HG03280 (cell line): ENCODE measurements around the gene PRKCZ.
"Not testable (repeated sequence)": the region's sequence is repeated elsewhere in the genome, so short reads cannot be mapped to it uniquely, and the experiment has no call there.

Experiments used
- ATAC-seq: cut with Tn5 transposase; IDR thresholded peaks from one replicate; pipeline ENCODE4 v1.9.1; 2021; ENCODE audit warnings: mild to moderate bottlenecking, moderate library complexity; ENCODE audit not compliant: unreplicated experiment

Gene PRKCZ

DNA sequence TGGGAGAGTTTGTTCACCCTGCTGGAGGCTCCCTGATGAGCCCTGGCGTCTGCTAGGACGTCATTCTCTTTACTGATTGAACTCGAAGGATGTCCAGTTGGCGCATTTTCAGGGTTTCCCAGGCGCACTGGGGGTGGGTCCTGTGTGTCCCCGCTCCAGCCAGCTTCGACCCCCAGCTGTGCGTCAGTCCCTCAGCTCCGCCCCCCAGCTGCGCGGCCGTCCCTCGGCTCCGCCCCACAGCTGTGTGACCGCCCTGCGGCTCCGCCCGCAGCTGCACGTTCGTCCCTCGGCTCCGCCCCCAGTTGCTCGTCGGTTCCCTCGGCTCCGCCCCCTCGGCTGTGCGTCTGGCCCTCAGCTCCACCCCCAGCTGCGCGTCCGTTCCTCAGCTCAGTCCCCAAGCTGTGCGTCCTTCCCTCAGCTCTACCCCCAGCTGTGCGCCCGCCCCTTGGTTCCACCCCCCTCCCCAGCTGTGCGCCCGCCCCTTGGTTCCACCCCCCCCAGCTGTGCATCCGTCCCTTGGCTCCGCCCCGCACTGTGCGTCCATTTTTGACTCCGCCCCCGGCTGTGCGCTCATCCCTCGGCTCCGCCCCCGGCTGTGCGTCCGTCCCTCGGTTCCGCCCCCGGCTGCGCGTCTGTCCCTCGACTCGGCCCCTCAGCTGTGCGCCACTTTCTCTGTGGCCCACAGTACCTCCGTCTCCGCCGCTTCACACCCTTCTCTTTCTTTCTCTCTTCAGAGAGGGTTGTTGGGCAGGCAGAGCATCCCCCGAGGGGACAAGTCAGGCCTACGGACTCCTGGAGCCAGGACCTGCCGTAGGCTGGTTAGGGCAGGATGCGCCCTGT, 83.0 kb downstream of the PRKCZ start:
- ATAC-seq: peak; percentile 91

DNA sequence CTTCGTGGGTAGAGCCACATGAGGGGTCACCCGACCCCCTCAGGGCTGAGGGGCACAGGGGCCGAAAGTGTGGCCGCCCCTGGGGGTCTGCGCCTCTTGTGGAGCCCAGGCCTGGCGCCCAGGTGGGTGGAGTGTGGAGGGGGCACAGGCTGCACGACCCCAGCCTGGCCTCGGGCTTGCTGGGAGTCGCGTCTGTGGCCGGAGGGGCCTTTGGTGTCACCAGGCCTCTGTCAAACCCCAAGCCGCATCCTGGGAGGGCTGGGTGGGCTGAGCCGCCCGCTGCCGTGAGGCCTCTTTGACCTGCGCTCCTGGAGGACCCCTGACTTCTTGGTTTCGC, 83.6 kb downstream of the PRKCZ start:
- no peak for ATAC-seq

DNA sequence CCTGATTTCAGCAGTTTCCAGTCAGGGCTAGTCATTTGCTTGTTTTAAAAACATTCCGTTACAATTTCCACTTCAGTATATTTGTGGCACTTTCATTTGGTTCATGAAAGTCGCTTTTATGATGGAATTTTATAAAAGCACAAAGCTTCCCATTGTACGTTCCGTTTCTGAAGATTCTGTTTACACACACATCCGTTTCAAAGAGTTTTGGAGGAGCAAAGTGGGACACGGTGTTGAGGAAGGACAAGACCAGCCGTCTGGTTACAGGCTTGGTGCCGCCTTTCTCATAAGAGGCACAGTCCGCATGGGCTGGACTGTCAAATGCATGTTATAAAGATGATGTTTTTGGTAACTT, 84.0 kb downstream of the PRKCZ start:
- no peak for ATAC-seq

DNA sequence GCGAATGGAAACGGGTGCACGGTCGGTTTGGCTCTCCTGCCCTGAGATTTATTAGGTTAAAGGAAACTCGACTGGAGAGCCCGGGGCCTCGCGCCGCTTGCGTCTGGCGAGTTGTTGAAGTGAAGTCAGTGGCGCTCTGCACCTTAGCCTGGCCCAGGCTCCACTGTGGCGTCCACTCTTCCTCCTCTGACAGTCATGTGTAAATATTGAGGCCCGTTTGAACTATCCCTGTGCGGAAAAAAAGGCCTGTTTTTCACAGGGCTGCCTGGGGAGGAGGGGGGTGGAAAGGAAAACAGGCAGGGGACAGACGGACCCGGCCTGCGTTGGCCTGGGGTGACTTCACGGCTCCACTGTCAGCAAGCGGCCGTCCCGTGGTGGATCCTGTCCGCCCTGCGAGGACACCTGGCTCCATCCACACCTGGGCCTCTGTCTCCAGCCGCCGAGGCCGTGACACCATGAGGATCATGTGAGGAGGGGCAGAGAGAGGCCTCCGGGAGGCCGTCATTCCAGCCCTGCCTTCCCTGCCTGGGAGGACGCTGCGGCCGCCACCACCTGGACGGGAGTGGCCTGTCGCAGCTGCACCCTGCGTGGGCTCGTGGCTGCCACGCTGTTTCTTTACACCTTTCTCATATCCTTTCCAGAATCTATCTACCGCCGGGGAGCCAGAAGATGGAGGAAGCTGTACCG, 84.6 kb downstream of the PRKCZ start:
- no peak for ATAC-seq

DNA sequence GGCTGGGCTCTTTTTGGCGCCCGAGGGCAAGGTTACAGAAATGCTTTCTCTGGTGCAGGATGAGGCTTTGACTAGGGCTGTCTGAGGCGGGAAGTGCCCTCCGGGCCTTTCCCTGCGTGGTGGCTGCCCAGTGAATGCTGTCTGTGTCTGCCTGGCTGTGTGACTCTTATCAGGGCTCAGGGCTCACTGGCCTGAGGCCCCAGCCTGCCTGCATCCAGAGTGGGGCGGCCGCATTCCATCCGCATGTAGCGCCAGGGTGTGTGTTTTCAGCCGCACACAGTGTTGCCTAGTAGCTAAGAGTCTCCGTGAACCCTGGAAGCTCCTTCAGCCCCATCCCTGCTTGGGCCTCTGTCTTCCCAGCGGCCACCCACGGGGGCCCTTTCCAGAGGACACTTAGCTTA, 85.2 kb downstream of the PRKCZ start:
- no peak for ATAC-seq

DNA sequence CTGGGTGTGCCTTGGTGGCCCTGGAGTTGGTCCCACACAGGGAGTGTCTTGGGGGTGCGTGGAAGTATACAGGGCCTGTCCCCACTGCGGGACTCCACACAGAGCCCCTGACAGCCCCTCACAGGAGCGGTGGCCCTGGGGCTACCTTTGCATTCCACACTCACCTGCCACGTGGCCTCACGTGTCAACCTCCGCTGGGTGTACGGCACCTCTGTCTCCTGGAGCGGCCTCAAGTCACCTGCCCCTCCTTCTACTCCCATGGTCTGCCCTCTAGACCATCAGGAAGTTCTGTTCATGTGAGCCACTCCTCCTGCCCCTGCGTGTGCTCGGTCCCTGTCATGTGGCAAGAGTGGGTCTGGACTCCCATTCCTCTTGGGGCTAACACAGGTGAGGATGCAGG, 85.7 kb downstream of the PRKCZ start:
- ATAC-seq: no peak

DNA sequence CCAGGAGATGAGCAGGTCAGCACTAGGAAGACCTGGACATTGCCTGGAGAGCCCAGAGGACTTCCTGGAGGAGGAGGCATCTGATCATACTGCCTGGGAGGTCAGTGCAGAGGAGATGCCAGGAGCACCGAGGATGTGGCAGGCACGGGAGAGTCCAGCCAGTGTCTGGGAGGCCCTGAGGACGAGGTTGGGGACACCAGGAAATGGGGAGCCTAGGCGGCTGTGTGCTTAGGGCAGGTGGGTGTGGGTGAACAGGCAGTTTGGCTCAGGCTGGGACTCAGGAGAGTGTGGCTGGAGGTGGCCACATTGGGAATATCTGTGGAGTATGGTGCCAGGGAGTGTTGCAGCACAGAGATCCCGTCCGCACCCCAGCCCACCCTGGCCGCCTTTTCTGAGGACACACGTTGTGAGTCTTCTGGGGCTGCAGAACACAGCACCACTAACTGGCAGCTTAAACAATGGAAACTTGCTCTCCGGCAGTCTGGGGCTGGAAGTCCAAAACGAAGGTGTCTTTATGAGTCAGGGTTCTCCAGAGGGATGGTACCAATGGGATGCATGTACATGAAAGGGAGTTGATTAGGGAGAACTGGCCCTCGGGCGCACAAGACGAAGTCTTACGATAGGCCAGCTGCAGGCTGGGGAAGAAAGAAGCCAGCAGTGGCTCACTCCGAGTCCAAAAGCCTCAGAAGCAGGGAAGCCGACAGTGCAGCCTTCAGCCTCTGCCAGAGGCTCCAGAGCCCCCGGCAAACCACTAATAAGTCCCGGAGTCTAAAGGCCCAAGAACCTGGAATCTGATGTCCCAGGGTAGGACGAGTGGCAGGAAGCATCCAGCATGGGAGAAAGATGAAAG, 86.4 kb downstream of the PRKCZ start:
- ATAC-seq: no peak

- ATAC-seq: no peak
Observed at GRCh38 chr1:2137257-2138121, 87.3 kb downstream of the PRKCZ start.

GRCh38 chr1:2139156-2139555, 88.9 kb downstream of the PRKCZ start:
- ATAC-seq: not testable (repeated sequence)

GRCh38 chr1:2141025-2141424, 90.8 kb downstream of the PRKCZ start:
- ATAC-seq: no peak

GRCh38 chr1:2143814-2144500, 93.7 kb downstream of the PRKCZ start:
- ATAC-seq: no peak

- ATAC-seq: no peak
Observed at GRCh38 chr1:2144501-2145090, 94.4 kb downstream of the PRKCZ start.

DNA sequence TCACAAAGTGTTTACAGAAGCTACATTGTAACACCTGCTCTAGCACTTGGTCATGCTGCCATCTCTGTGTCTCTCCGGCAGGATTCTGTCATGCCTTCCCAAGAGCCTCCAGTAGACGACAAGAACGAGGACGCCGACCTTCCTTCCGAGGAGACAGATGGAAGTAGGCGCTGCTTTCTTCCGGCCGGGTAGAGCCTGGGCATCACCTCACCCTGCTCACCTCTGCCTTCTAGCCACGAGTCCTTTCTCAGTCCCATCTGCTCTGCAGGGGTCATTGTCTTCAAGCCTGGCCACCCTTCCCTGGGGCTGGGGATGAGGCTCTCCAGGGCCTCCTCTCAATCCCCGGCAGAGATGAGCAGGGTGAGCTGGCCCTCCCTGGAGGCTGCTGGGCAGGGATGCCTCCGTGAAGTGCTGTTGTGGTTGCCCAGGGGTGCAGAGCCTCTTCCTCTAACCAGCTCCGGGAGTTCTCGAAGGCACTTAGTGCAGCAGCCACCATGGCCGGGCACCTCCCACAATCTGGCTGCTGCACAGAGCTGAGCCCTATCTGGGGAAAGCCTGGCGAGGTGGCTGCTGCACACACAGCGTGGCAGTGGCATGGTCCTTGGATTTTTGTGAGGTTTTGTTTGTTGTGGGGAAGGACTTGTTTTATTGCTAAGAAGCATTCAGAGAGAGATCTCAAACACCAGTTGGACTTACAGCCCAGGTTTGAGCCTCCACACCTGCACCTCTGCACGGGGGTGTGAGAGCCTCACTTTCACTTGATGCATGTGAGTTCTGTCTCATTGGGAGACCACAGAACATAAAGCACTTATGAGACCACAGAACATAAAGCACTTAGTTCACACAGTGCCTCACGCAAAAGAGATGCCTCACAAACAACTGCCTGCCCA, 96.0 kb downstream of the PRKCZ start:
- ATAC-seq: no peak

- no peak for ATAC-seq
Observed at GRCh38 chr1:2146836-2147517, 96.8 kb downstream of the PRKCZ start.

DNA sequence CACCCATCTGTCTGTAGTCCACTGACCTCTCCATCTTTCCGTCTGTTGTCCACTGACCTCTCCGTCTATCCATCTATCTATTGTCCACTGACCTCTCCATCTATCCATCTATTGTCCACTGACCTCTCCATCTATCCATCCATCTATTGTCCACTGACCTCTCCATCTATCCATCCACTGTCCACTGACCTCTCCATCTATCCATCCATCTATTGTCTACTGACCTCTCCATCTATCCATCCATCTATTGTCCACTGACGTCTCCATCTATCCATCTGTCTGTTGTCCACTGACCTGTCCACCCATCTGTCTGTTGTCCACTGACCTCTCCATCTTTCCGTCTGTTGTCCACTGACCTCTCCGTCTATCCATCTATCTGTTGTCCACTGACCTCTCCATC, 97.7 kb downstream of the PRKCZ start:
- not testable (repeated sequence) for ATAC-seq

GRCh38 chr1:2148691-2149090, 98.5 kb downstream of the PRKCZ start:
- ATAC-seq: no peak

DNA sequence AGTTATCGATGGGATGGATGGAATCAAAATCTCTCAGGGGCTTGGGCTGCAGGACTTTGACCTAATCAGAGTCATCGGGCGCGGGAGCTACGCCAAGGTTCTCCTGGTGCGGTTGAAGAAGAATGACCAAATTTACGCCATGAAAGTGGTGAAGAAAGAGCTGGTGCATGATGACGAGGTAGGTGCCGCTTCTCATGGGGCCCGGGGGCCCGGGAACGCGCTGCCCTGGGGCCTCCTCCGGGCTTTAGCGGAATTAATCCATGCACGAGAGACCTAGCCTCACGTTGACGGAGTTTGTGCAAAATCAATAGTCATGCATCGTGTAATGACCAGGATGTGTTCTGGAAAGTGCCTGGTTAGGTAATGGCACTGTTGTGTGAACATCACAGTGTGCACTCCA, 100.6 kb downstream of the PRKCZ start:
- ATAC-seq: no peak

DNA sequence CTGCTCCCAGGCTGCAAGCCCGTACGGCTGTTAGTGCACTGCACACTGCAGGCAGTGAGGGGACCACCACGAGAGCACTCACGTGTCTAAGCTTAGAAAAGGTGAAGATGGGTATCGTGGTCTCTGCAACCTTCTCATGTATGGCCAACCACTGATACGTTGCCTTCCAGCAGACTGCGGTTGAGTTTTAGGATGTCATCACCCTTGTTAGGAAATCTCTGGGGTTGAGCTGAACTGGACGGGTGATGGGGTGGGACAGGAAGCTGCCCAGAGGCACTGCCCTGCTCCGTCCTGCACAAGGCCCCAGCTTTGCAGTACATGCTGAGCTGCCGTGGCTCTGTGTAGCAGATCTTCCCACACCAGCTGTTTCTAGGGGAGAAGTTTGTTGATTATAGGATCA, 101.0 kb downstream of the PRKCZ start:
- no peak for ATAC-seq
